Panc1 (cell line): Measurements from ENCODE around the gene GOLGA6D.

Experiments
- CTCF ChIP-seq: fragments of 450-650 bp; IDR thresholded peaks from 2 replicates; pipeline ENCODE4 v1.5.1; 2017; ENCODE audit warnings: mild to moderate bottlenecking
- POLR2AphosphoS5 ChIP-seq: IDR thresholded peaks from 2 replicates; pipeline ENCODE4 v1.6.1; 2012; ENCODE audit warnings: mild to moderate bottlenecking, low read depth, low read length, moderate library complexity
- REST ChIP-seq, 2 experiments: IDR thresholded peaks; 2 replicates each; pipeline ENCODE4 v1.6.1; 2011 to 2012; ENCODE audit warnings: low read depth in 2 of 2, control low read depth in 1 of 2, low read length in 1 of 2, mild to moderate bottlenecking in 1 of 2, moderate library complexity in 1 of 2; ENCODE audit not compliant: insufficient read depth in 1 of 2

GRCh38 chr15:75342221-75342620 lies 59.6 kb downstream of the GOLGA6D start:
- TF ChIP-seq CTCF (no peak), REST (IDR thresholded peaks at IDR 0.05; ENCODE audit: insufficient read depth in 1 of 2, low read depth in 2 of 2, low read length in 1 of 2) (no peak), POLR2AphosphoS5 (no peak; the same call in 1 of the 2 replicates)
